H4 (cell line): ENCODE results near the gene DNAJC5G. TPM values are rescaled to one million over a fixed set of nuclear protein-coding genes. Genes with fewer than 3 reads are reported as not detected.
"Not testable (repeated sequence)": the region's sequence is repeated elsewhere in the genome, so short reads cannot be mapped to it uniquely, and the experiment has no call there.

Experiments used
- DNase-seq: peaks from one replicate; pipeline ENCODE4 v3.0.0-alpha.2; 2015; ENCODE audit warnings: low spot score
- total RNA-seq: library from RNA; depleted of rRNA; stranded (reverse); fragments of >200 nt; shearing (Covaris generic); gene quantifications from 2 replicates; pipeline ENCODE4 v1.2.3, GENCODE V29; 2014

Gene DNAJC5G
- total RNA-seq, 1 experiment from 2014 or later, result not detected

- no peak for DNase-seq
These were observed 23.5 kb upstream of the DNAJC5G start for GRCh38 chr2:27251766-27252165.

GRCh38 chr2:27255187-27255586, 20.0 kb upstream of the DNAJC5G start:
- no peak for DNase-seq

GRCh38 chr2:27255660-27256059, 19.6 kb upstream of the DNAJC5G start:
- DNase-seq, result no peak

GRCh38 chr2:27256855-27257454, 18.3 kb upstream of the DNAJC5G start:
- no peak for DNase-seq

GRCh38 chr2:27258051-27258450, 17.2 kb upstream of the DNAJC5G start:
- DNase-seq, result no peak

DNA sequence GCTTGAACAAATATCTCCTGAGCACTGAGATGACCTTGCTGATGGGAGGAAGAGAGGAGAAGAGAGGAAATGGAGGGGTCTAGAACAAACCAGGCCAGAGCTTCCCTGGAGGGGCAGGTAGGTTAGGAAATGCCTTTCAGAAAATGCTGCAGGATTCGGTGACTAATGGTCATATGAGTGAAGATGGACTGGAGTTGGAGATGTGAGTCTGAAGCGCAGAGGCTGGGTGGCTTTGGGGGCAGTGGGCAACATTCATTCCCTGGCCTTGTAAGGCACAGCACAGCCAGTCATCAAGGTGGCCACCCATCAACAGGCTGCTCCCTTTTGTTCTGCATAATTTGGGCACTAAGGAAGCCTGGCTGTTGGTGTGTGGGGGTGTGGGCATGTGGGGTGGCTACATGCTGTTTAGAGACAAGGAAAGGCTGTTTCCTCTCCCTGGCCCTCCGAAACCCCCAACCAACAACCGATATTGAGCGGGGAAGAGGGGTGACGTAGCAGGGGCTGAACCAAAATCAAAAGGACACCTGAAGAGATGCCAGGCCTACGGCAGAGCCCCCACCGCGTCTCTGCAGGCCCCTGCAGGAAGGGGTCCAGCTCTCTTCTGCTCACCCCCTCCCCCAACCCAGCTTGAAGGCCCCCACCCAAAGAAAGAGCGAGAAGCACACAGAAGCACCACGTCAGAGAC, 13.8 kb upstream of the DNAJC5G start:
- no peak for DNase-seq

GRCh38 chr2:27261926-27262298, 13.3 kb upstream of the DNAJC5G start:
- no peak for DNase-seq

GRCh38 chr2:27262379-27263286, 12.6 kb upstream of the DNAJC5G start, which contains the start of gene SLC30A3:
TSS of gene SLC30A3 (minus strand) at chr2:27263047. CDS start at chr2:27262906, 141 bp downstream.
- DNase-seq, result no peak

DNA sequence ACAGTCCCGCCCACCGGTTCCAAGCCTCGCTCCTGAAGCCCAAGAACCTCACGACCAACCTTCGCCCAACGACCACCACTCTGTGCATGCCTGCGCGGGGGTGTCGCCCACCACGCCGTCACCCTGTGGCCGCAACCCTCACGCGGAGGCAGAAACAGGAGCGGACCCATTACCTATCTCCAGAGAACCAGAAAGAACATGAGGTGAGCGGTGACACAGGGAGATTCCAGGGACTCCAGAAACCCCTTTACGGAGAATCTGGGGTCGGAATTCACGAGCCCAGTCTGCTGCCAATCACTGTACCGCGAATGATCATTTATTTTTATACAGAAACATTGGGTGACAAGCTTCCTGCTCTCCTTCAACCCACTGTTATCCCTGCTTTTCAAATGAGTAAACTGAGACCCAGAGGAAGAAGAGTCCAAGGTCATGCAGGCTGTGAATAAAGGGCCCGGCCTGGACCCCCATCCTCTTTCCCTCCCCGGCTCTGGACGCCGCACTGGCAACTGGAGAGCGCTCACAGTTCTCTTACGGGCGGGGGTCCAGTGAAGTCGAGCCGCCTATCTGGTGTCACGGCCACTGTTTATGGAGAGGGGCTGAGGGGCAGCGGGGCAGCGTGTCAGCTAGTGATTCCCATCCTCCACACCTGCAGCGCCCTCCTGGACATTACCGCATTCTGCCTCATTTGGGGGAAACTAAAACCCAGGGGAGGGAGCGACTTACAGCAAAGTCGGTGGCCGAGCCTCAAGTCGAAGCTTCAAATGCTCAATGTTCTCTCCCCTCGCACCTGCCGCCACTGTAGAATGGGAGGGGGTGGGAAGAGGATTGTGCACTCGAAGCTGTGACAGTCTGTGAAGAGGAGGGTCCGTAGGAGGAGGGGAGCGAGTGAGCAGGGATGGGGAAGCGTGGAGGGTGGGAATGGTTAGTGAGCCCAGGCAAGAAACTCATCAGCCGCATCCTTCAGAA, 11.7 kb upstream of the DNAJC5G start:
- no peak for DNase-seq

- DNase-seq, result no peak
These were observed 10.9 kb upstream of the DNAJC5G start for GRCh38 chr2:27264253-27264752.

- peak; percentile 47 for DNase-seq
These were observed 10.3 kb upstream of the DNAJC5G start for GRCh38 chr2:27264753-27265535.

GRCh38 chr2:27265536-27265870, 9.7 kb upstream of the DNAJC5G start:
- DNase-seq, result no peak

DNA sequence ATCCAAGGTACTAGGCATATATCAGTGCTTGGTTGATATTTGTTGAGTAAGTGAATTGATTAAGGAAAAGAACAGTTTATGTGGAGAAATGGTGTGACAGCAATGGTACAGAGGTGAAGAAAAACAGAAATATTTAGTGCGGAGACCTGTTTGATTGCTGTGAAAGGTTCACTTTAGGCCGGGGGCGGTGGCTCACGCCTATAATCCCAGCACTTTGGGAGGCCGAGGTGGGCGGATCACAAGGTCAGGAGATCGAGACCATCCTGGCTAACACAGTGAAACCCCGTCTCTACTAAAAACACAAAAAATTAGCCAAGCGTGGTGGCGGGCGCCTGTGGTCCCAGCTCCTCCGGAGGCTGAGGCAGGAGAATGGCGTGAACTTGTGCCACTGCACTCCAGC, 6.9 kb upstream of the DNAJC5G start:
- not testable (repeated sequence) for DNase-seq

GRCh38 chr2:27270131-27270530, 5.1 kb upstream of the DNAJC5G start:
- no peak for DNase-seq

DNA sequence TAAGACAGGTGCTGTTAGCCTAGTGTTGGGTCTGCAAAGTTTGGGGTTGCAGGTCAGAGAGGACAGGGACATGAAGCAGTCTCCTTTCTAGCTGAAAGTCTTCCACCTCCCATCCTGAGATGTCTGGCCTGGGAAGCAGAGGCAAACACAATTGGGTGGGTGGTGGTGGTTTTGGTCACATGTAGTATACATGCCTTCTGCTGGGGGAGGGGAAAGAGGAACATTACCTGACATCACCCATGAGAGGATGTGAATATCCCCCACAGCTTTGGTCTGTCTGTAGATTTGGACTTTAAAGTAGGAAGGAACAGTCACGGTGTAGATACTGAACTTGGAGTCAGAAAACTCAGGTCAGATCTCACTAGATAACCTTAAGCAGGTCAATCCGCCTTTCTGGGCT, 4.6 kb upstream of the DNAJC5G start:
- no peak for DNase-seq

DNA sequence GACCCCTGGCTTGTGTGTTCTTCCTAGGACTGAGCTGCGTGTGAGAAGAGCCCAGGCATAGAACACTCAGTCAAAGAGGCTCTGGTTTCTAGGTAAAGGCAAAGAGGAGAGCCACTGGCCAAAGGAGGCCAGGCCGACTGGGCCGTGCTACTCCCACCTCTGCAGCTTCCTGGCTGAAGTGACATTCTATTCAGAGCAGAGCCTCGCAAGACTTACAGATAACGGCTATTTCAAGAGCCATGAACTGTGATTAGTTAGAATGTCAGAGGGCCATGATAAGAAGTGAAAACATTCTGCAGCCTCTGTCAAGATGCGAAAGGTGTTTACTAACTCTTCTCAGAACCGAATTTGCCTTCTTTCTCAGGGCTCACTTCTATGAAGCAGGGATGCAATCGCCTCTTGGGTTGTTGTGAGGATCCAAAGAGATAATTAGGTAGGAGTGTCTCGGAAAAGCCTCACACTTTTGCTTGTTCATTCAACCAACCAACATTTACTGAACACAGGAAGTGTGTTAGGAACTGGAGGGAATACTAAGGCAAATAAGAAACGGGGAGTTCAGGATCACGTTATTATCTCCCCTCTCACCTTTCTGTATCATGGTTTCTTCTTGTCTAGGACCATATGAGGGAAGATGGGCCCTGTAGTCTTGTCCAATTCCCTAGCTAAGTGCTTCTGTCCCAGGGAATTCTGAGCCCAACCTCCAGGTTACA, 3.4 kb upstream of the DNAJC5G start:
- DNase-seq, result no peak

DNA sequence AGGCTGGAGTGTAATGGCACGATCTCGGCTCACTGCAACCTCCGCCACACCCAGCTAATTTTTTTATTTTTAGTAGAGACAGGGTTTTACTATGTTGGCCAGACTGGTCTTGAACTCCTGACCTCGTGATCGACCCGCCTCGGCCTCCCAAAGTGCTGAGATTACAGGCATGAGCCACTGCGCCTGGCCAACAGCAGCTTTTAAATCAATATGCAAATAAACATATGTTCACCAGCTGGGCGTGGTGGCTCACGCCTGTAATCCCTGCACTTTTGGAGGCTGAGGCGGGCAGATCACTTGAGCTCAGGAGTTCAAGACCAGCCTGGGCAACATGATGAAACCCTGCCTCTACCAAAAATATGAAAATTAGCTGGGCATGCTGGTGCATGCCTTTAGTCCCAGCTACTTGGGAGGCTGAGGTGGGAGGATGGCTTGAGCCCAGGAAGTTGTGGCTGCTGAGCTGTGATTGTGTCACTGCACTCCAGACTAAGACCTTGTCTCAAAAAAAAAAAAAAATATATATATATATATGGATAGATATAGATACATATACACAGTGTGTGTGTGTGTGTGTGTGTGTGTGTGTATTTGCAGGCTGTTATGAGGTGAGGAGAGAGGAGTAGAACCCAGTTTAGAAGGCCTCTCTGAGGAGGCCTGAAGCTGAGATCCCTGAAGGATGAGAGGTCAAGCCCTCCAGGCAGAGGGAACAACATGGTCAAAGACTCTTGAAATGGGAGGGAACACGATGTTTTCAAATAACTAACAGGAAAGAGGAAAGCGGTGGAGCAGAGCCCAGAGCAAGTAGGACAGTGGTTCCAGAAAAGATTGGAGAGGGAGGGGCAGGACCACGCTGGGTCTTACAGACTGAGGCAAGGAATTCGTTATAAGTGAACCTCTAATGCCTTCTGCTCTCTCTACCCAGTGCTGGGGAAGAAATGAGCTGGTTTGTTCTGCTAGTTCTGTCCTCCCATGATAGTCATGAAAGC, 2.4 kb upstream of the DNAJC5G start:
- not testable (repeated sequence) for DNase-seq

- no peak for DNase-seq
These were observed 2.8 kb downstream of the DNAJC5G start for GRCh38 chr2:27278010-27278409.

DNA sequence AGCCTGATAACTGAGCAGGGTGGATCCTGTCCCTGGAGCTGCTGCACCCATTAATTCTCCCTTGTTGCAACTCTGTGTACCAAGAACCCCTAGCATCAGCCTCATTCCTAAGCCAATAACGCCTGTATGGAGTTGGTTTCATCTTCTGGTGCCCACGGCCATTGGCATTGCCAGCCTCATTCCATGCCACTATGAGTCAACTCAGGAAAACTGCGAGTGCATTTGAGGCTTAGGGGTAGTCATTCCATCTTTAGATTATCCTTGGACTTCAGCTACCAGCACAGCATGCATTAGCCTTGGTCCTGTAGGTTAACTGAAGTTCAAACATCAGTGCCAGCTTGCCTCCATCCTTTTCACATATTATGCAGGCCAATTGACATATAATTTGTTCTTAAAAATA, 5.6 kb downstream of the DNAJC5G start:
- no peak for DNase-seq
